ENCODE measurements around the gene SH3RF3.

SH3RF3 gene

GRCh38 chr2:109246176-109246575 is 117.2 kb downstream of the SH3RF3 start:
- DNase-seq = no peak

- no peak for DNase-seq
Observed at GRCh38 chr2:109246616-109247015, 117.6 kb downstream of the SH3RF3 start.

GRCh38 chr2:109247340-109247739 is 118.3 kb downstream of the SH3RF3 start:
- no peak for DNase-seq

- DNase-seq = no peak
Observed at GRCh38 chr2:109247812-109248211, 118.8 kb downstream of the SH3RF3 start.

- no peak for DNase-seq
Observed at GRCh38 chr2:109248590-109248989, 119.6 kb downstream of the SH3RF3 start.

DNA sequence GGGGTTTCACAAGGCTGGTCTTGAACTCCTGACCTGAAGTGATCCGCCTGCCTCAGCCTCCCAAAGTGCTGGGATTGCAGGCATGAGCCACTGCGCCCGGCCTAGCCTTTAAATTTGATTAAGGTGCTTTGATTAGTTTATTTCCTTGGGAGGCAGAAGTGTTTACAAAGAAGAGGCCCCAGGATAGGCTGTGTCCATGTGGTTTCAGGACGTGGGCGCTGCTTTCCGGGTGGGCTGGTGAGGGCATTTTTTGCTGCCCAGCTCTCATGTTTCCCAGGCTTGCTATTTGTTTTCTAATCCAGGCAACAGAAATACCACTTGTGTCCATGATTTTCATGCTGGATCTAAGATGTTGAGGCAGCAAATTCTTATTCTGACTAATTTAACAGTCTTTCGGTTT is 124.2 kb downstream of the SH3RF3 start:
- no peak for DNase-seq

DNA sequence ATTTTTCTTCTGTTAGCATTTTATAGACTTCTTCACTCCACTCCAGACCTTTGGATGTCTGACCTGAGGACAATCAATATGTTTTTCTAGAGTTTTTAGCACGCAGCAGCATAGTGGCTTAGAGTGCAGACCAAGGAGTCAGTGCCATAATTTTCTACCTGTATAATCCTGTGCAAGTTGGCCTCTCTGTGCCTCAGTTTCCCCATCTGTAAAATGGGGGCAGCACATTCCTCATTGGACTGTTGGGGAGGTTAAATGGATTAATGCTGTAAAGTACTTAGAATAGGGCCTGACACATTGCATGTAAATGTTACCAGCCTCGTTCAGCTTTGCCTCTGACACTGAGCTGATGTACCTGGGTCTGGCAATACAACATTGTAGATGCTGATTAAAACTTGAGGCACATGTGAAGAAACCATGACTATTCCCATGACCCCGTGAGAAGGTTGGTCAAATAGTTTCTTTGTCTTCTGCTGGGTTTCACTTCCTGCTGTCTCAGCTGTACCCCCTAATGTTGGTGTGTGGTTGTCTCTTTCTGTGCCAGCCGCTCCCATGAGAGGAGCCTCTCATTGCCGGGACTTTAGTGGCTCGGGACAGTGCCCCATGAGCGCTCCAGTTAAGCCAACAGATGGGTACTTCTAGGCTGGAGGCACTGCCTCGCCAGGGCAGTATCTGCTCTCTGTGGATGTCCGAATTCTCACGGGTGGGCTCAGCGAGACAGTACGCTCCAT is 125.3 kb downstream of the SH3RF3 start:
- no peak for DNase-seq

- no peak for DNase-seq
Observed at GRCh38 chr2:109255654-109256053, 126.6 kb downstream of the SH3RF3 start.

DNA sequence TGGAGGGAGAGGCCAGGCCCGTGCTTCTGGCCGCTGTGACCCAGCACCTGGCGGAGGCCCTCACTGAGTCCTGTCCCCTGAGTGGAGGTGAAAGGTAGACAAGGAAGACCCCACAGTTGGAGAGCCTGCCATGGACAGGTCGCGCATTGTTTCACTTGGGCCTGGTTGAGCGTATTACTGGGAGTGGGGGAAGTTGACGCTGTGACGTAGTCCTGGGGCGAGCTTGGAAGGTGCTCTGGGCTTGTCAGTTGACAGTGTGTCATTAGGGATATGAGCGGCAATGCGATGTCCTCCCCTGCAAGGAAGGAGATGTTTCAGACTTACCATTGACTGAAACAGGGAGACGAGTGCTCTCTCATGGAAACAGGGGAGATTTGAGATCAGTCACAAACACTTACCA is 127.1 kb downstream of the SH3RF3 start:
- no peak for DNase-seq

- DNase-seq = no peak
Observed at GRCh38 chr2:109256921-109257320, 127.9 kb downstream of the SH3RF3 start.

DNA sequence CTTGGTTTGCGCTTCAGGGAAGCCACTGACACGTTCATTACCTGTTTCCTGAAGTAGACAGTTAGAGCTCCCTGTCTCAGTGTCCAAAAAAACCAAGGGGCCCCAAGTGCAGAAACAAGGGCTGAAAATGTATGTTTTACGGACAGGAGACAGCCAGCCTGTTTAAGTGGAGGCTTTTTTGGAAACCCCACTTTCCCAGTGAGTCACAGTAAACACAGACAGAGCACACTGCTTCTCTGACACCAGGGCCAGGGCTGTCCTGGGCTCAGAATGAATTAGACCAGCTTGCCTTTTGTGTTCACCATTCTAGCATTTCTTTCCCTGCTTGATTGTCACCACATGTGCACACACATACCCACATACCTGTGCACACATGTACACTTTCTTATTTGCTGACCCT is 128.6 kb downstream of the SH3RF3 start:
- no peak for DNase-seq

GRCh38 chr2:109258376-109258775 is 129.4 kb downstream of the SH3RF3 start:
- DNase-seq = no peak

- no peak for DNase-seq
Observed at GRCh38 chr2:109258905-109259540, 130.0 kb downstream of the SH3RF3 start.

DNA sequence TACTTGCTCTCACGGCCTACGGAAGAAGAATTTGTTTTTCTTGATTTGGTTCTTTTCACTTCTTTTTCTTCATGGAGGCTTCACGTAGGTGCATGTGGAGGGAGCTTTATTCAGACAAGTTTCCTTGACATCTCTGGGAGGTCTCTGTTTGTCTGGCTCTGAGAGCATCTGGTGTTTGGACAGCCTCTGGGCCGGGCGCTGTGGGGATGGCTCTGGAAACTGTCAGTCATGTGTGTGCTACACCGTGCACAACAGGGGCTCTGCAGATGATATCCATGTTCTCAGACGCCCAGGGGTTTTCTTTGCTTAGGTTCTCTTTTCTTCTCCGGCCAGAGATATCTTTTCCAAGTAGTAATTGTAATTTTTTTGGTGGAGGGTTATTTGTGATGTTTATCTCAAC is 130.7 kb downstream of the SH3RF3 start:
- no peak for DNase-seq

DNA sequence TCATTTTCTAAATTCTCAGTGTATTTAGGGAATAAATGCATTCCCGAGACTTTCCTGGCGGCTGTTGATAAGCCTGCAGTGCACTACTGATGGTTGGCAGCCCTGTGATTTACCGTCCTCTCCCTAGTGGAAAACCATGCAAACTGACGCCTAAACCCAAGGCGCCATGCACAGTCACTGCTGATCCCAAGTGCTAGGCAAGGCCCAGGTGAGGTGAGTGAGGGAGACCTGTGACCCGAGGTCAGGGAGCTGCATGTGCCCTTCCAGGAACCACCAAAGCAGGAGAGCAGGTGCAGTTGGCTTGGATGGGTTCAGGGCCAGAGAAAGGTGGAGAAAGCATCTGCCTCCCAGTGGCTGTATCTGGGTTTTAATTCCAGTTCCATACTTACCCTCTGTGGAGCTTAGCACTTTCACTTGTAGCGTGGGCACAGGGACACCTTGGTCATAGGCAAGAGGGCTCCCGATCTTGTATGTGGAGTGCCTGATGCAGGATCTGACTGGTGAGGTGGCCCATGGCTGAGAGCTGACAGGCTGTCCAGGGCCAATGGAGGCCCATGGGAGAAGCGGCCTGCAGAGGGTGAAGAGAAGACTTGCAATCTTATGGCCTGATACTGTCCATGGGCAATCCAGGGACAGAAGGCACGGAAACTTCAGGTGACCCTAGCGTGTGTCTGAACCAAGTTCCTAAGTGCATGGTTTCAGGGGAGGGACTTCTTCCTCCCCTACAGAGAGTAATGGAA is 131.3 kb downstream of the SH3RF3 start:
- DNase-seq = no peak

DNA sequence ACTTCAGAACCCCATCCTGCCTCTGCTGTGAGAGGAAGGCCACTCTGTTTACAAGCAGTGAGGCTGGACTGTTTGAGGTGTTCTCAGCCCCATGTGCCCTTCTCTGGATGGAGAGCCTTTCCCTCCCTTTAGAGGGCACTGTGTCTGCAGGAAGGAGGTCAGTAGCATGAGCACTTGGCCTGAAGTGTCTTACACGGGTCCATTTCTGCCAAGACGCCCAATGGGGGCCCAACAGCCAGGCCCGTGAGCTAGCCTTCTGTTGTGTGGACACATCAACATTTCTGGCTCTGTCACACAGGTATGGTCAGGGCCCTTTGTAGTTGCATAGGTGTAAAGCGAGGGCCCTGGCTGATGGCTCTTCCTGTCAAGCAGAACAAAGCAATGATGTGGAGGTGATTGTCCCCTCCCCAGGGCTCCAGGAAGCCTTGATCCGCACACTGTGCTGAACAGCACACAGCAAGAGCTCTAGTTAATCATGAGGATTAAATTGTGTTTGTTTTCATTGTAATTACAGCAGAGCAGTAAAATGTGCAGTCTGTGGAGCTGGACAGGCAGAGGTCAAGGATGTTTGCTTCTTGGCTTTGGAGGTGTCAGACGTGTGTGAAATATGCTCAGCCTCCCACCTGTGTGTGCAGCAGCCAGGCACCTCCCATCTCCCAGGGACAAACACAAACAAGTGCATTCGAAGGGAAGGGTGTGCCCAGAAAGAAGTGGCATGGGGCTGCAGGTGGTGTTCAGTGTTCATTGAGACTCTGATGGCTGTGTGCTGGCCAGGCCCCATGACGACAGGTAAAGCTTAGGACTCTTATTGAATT is 132.1 kb downstream of the SH3RF3 start:
- DNase-seq = no peak

GRCh38 chr2:109261906-109262631 is 133.1 kb downstream of the SH3RF3 start:
- no peak for DNase-seq

- DNase-seq = no peak
Observed at GRCh38 chr2:109264595-109265328, 135.8 kb downstream of the SH3RF3 start.

DNA sequence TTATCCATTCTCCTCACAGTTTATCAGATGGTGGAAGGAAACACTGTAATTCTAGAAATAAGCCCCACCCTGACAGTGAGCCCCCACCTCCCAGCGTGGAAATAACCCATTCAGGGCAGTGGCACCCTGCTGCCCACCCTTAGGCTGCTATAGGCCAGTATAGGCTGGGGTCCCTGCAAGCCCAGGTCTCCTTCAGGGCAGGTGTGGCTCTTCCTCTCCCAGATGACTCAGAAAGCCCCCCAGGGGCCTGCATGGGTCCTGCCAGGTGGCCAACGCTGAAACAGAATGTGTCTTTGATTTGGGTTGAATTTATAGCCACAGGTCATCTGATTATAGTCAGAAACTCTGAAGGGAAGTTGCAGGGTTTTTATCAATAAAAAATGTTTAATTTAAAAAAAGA is 136.4 kb downstream of the SH3RF3 start:
- no peak for DNase-seq

DNA sequence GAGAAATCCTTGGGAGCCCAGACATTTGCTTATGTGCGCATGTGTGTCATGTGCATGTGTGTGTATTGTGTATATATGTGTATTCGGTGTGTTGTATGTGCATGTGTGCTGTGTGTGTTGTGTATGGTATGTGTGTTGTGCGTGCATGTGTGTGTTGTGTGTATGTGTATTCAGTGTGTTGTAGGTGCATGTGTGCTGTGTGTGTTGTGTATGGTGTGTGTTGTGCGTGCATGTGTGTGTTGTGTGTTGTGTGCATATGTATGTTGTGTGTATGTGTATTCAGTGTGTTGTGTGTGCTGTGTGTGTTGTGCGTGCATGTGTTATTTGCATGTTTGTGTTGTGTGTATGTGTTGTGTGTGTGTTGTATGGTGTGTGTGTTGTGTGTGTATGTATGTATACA is 136.9 kb downstream of the SH3RF3 start:
- DNase-seq = no peak

DNA sequence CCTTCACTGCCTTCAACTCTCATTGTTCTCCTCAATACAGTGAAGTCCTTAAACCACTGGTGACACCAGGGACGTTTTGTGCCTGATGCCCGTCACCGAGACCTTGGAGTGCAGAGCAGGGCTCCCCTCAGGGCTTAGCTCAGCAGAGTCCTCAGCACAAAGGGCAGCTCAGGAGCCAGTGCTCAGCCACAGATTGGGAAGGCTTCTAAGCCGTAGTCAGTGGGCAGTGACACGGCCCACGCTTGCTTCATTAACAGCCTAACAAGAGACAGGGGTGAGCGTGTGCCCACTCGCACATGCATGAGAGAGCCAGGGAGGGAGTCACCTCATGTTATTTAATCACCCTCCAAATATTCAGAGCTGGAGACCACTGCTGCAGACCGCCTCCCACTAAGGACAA is 137.5 kb downstream of the SH3RF3 start:
- DNase-seq = no peak
